Left ventricle myocardium inferior (tissue), 1 donor: Measurements from ENCODE around the gene TFPI2. TPM values are rescaled to one million over a fixed set of nuclear protein-coding genes. Genes with fewer than 3 reads are reported as not detected.

ENCODE experiments used
- DNase-seq: peaks from one replicate; pipeline ENCODE4 v3.0.0-alpha.2; 2020
- H3K27ac ChIP-seq: fragments of 200-600 bp; replicated peaks from 2 replicates; pipeline ENCODE4 v1.8.0; 2021
- H3K27me3 ChIP-seq: fragments of 200-600 bp; 2 replicates; pipeline ENCODE4 v1.8.0; 2021; ENCODE audit warnings: low read depth
- H3K36me3 ChIP-seq: fragments of 200-600 bp; 2 replicates; pipeline ENCODE4 v1.8.0; 2021
- H3K4me1 ChIP-seq: fragments of 200-600 bp; 2 replicates; pipeline ENCODE4 v1.8.0; 2021
- H3K4me3 ChIP-seq: fragments of 200-600 bp; 2 replicates; pipeline ENCODE4 v1.8.0; 2021; ENCODE audit warnings: mild to moderate bottlenecking, moderate library complexity
- H3K9me3 ChIP-seq: fragments of 200-600 bp; replicated peaks from 2 replicates; pipeline ENCODE4 v1.8.0; 2021
- CTCF ChIP-seq: fragments of 200-600 bp; IDR thresholded peaks from 2 replicates; pipeline ENCODE4 v1.8.0; 2021; ENCODE audit warnings: antibody characterized with exemption, mild to moderate bottlenecking, borderline replicate concordance
- intact Hi-C: fragments of 100-400 bp; cut with micrococcal nuclease; formaldehyde crosslinking; loops from one replicate; pipeline ENCODE4 v1.11.0; 2022
- total RNA-seq: library from RNA; stranded (reverse); fragmentation: NEBNext Ultra II Directional; extraction: Animal tissue kit (Norgen Biotek cat#: 25700); gene quantifications from one replicate; pipeline ENCODE4 v1.2.1, GENCODE V29; 2021
- donor health status: DM: no; HTN: yes; CAD: no; lungs with severe emphysema.

TFPI2 gene
- total RNA-seq, 1 donor from 2014 or later, result 1.5 TPM

GRCh38 chr7:93931655-93932054 lies 41.1 kb upstream of the TFPI2 start:
- peaks cover 21% of the 10 kb centered on the region for H3K4me1 ChIP-seq
- H3K4me3 ChIP-seq, result no peak overlapping the region
- no peak for DNase-seq
- peaks cover 6% of the 10 kb centered on the region for H3K36me3 ChIP-seq
- TF ChIP-seq CTCF, result no peak
- no peak overlapping the region for H3K27ac ChIP-seq
- intact Hi-C loops, result no loop called here
- H3K27me3 ChIP-seq, result no peaks in the 10 kb centered on the region
- H3K9me3 ChIP-seq, result no peaks in the 10 kb centered on the region

- H3K4me1 ChIP-seq, result peaks cover 33% of the 10 kb centered on the region
- no peak for DNase-seq
- TF ChIP-seq CTCF, result no peak
- peak overlapping the region; percentile 71 for H3K4me3 ChIP-seq
- no peaks in the 10 kb centered on the region for H3K27me3 ChIP-seq
- H3K9me3 ChIP-seq, result no peaks in the 10 kb centered on the region
- peaks cover 13% of the 10 kb centered on the region for H3K36me3 ChIP-seq
- intact Hi-C loops, result no loop called here
- peak overlapping the region; percentile 63 for H3K27ac ChIP-seq
Observed at GRCh38 chr7:93927585-93927984, 37.0 kb upstream of the TFPI2 start.

DNA sequence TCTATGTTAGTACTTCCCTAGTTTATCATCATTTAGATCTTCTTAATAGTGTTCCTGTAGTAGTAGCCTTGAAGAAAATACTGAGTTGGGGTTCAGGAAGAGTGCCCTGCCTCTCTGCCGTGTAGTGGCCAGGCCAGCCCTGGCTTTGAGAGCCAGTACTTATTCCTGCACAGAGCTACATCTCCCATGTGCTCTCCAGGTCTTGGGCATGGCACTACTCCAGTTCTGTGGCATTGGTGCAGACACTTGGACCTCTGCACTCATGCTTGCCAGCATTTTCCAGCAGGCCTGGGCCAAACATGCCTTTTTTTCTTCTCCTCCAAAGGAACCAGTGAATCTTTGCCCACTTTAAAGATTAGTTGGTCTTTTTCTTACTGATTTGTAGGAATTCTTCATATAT lies 36.2 kb upstream of the TFPI2 start:
- peaks cover 40% of the 10 kb centered on the region for H3K4me1 ChIP-seq
- no peak for DNase-seq
- intact Hi-C loops, result no loop called here

DNA sequence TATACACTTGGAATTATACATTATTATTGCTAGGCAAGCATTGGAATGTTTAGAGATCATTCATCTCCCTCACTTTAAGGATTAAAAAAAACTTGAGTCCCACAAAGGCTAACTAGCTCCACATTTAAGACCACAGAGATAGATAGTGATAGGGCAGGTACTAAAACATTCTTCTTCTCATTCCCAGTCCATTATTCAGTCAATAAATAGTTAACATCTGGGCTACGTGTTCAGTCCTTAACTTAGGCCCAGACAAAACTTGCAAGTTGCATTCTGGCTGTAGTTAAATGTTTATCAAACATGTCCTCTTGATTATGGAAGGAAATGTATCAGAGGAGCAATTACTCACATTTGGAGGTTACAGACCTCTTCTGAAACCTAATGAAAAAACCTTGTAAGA lies 33.4 kb upstream of the TFPI2 start:
- Histone ChIP-seq H3K27me3 (no peaks in the 10 kb centered on the region), H3K4me3 (peak overlapping the region; percentile 71), H3K27ac (peak overlapping the region; percentile 94), H3K4me1 (peaks cover 62% of the 10 kb centered on the region), H3K36me3 (peaks cover 13% of the 10 kb centered on the region), H3K9me3 (no peaks in the 10 kb centered on the region)
- no peak for TF ChIP-seq CTCF
- intact Hi-C loops, result no loop called here
- no peak for DNase-seq

More for the DNA sequence above, 36.2 kb upstream of the TFPI2 start:
- Histone ChIP-seq H3K27ac (peak overlapping the region; percentile 63), H3K4me3 (peak overlapping the region; percentile 71), H3K9me3 (no peaks in the 10 kb centered on the region), H3K27me3 (no peaks in the 10 kb centered on the region), H3K36me3 (peaks cover 13% of the 10 kb centered on the region)
- no peak for TF ChIP-seq CTCF

DNA sequence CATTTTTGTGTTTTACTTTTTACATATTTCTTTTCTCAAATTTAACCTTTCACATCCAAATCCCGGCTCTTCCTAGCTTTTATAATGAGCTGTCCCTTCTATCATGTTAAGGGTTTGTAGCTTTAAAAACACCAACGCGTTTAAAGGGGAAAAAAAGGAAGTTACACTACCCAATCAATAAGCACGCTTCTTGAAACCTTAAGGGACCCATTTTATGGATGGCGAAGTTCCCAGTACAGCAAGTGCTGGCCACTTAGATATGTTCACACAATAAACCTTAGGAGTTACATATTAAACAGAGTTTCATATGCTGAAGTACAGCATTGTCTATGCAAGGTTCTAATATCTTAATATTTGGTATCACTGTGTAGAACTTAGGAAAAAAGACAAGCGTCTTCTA lies 32.7 kb upstream of the TFPI2 start:
- TF ChIP-seq CTCF, result no peak
- Histone ChIP-seq H3K9me3 (no peaks in the 10 kb centered on the region), H3K27me3 (no peaks in the 10 kb centered on the region), H3K4me3 (peak overlapping the region; percentile 71), H3K27ac (peak overlapping the region; percentile 94), H3K36me3 (peaks cover 13% of the 10 kb centered on the region), H3K4me1 (peaks cover 62% of the 10 kb centered on the region)
- DNase-seq, result no peak
- intact Hi-C loops, result no loop called here
